GM19463 (cell line): Measurements from ENCODE around the gene TMEM203.
A peak's percentile ranks its signal among the peaks of the same experiment; 100 is the strongest.

Experiments
- ATAC-seq: cut with Tn5 transposase; IDR thresholded peaks from one replicate; pipeline ENCODE4 v1.9.1; 2021; ENCODE audit warnings: mild to moderate bottlenecking, moderate library complexity; ENCODE audit not compliant: unreplicated experiment

TMEM203 gene

GRCh38 chr9:137219757-137220316 is 14.4 kb upstream of the TMEM203 start:
- ATAC-seq, result no peak

GRCh38 chr9:137218754-137219271 is 13.4 kb upstream of the TMEM203 start:
- ATAC-seq, result no peak

- ATAC-seq, result no peak
Observed at GRCh38 chr9:137218212-137218753, 12.8 kb upstream of the TMEM203 start.

GRCh38 chr9:137217276-137218211 is 12.1 kb upstream of the TMEM203 start:
- no peak for ATAC-seq

- ATAC-seq, result no peak
Observed at GRCh38 chr9:137216188-137216965, 10.9 kb upstream of the TMEM203 start.

- no peak for ATAC-seq
Observed at GRCh38 chr9:137215196-137215986, 9.9 kb upstream of the TMEM203 start.

- ATAC-seq, result no peak
Observed at GRCh38 chr9:137214620-137215019, 9.2 kb upstream of the TMEM203 start.

GRCh38 chr9:137213160-137214060 is 8.0 kb upstream of the TMEM203 start:
- no peak for ATAC-seq

GRCh38 chr9:137212520-137212919 is 7.1 kb upstream of the TMEM203 start:
- ATAC-seq, result no peak

- no peak for ATAC-seq
Observed at GRCh38 chr9:137211532-137211931, 6.1 kb upstream of the TMEM203 start.

GRCh38 chr9:137206602-137207001 is 1.2 kb upstream of the TMEM203 start:
- no peak for ATAC-seq

GRCh38 chr9:137204731-137205125 is 720 bp downstream of the TMEM203 start:
- ATAC-seq, result no peak

- no peak for ATAC-seq
Observed at GRCh38 chr9:137202966-137203365, 2.5 kb downstream of the TMEM203 start.

- no peak for ATAC-seq
Observed at GRCh38 chr9:137201205-137201868, 4.1 kb downstream of the TMEM203 start.

GRCh38 chr9:137200311-137201204 is 4.9 kb downstream of the TMEM203 start, which contains the start of gene TPRN:
Gene TPRN, minus strand, starts transcription at chr9:137200741. Its CDS starts 30 bp downstream, at chr9:137200711.
- ATAC-seq, result peak; percentile 88

GRCh38 chr9:137199411-137200121 is 5.9 kb downstream of the TMEM203 start:
- no peak for ATAC-seq

GRCh38 chr9:137198902-137199283 is 6.6 kb downstream of the TMEM203 start:
- ATAC-seq, result no peak
